SK-N-MC (cell line): ENCODE measurements around the gene PRAME.

Experiments
- EZH2 ChIP-seq: fragments of 200-600 bp; sonication (generic); IDR thresholded peaks from one replicate; pipeline ENCODE4 v1.6.1; 2017; ENCODE audit warnings: antibody characterized with exemption
- POLR2AphosphoS5 ChIP-seq: IDR thresholded peaks from 2 replicates; pipeline ENCODE4 v1.6.1; 2012; ENCODE audit warnings: mild to moderate bottlenecking, low read depth, low read length, borderline replicate concordance

DNA sequence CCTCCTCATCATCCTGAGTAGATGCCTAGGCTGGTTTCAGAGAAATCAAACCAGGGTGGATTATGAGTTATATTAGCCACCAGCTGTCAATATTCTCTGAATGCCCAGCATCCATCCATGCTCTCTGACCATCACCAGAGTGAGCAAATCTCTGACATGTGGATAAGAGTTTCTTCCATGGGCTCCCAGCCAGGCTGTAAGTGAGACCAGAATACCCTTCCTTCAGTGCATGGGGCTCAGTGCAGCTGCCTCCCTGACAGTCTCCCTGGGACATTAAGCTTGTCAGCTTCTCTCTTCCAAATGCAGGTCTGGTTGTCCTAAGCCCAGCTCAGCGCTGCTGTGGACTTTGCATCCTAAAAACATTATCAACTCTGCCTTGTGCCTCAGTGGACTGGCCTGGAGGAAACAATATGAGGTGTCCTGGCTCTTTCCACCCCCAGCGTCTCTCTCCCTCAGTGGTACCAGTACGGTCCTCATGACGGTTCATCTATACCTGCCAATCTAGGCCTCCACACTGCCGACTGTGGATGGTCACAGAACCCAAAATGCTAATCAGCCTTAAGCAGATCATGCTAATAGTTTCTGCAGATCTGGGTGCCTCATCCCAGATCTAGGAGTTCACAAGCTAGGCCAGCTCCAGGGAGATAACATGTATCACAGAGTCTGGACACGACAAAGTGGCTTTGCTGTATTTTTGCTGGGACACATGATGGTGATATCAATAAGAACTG is 41.6 kb upstream of the PRAME start:
- TF ChIP-seq POLR2AphosphoS5 (no peak), EZH2 (no peak)
